GM13976 (cell line): ENCODE results near the gene DNA2.

Experiments used
- DNase-seq: peaks from one replicate; pipeline ENCODE4 v3.0.0; 2012; ENCODE audit warnings: low spot score
- CTCF ChIP-seq: IDR thresholded peaks from 2 replicates; pipeline ENCODE4 v1.5.1; 2012; ENCODE audit warnings: borderline replicate concordance, mild to moderate bottlenecking; ENCODE audit not compliant: insufficient read depth; ENCODE audit errors: extremely low read depth, missing control alignments, control extremely low read depth
- in situ Hi-C: fragments of 300-500 bp; cut with MboI; formaldehyde crosslinking; loops from one replicate; pipeline ENCODE4 v1.12.0; 2022; ENCODE audit warnings: low sequenced_read_pairs, mixed read lengths, inconsistent platforms; ENCODE audit not compliant: unreplicated experiment

Gene DNA2

DNA sequence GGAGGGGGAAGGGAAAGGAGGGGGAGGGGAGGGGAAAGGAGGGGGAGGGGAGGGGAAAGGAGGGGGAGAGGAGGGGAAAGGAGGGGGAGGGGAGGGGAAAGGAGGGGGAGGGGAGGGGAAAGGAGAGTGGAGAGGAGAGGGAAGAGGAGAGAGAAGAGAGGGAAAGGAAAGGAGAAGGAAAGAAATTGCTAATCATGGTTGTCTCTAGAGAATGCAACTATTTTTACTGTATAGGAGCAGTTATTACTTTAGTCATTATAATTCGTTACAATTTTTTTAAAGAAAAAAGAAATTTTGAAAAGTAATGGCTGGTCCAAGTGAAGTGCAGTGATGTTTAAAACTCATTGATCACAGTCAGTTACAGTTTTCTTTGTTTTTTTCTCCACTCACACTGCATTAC lies 31.1 kb upstream of the DNA2 start:
- TF ChIP-seq CTCF = no peak
- DNase-seq = no peak
- in situ Hi-C loops = no loop called here

- in situ Hi-C loops = no loop called here
- no peak for TF ChIP-seq CTCF
These were observed 29.9 kb upstream of the DNA2 start for GRCh38 chr10:68501691-68502090.

GRCh38 chr10:68499544-68499943 lies 27.8 kb upstream of the DNA2 start:
- in situ Hi-C loops = no loop called here
- no peak for DNase-seq
- no peak for TF ChIP-seq CTCF

More at GRCh38 chr10:68501691-68502090, 29.9 kb upstream of the DNA2 start:
- DNase-seq = no peak

DNA sequence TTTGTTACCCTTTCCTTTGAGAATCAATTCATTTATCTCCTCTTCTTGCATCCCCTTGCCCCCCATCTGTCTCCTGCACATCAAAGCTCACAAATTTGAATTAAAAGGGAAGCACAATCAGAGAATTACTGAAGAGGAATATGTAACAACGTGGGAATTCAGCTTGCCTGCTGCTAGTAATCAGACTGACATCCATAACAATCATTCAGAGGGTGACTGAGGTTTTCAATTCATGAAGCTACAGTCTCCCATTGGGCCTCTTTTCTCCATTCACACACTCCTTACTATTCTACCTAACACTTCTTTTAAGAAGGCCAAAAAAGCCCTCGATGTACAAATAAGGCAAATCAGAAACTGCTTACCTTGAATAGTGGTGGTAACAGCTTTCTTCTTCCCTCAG lies 24.3 kb upstream of the DNA2 start:
- DNase-seq = no peak
- in situ Hi-C loops = no loop called here

DNA sequence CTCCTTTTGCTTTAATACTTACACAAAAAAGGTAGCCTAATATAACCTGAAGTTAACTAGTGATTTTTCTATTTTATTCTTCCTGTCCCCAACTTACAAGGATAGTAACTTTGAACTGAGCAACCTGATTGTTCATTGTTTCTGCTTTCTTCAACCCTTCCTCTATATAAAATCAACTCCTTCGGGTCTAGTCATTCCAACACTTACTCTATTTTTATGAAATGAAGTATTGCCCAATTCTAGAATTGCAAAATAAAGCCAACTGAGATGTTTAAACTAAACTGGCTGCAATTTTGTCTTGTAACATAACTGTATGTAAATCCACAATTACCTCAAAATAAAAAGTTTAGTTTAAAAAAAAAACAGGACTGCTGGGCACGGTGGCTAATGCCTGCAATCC lies 20.3 kb upstream of the DNA2 start:
- in situ Hi-C loops = no loop called here

More for the DNA sequence above, 24.3 kb upstream of the DNA2 start:
- TF ChIP-seq CTCF = no peak

DNA sequence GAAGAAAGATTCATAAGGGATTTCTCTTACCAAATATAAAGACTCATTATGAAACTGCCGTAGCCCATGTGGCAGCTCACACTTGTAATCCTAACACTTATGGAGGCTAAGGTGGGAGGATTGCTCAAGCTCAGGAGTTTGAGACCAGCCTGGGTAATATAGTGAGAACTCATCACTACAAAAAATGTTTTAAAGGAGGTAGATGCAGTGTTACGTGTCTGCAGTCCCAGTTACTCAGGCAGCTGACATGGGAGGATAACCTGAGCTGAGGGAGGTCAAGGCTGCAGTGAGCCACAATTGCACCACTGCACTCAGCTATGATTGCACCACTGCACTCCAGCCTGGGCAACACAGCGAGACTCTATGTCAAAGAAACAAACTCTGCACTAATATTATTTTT lies 18.1 kb upstream of the DNA2 start:
- no peak for DNase-seq
- no peak for TF ChIP-seq CTCF
- in situ Hi-C loops = no loop called here

More for the DNA sequence above, 20.3 kb upstream of the DNA2 start:
- TF ChIP-seq CTCF = no peak
- DNase-seq = no peak

- TF ChIP-seq CTCF = no peak
- in situ Hi-C loops = no loop called here
- no peak for DNase-seq
These were observed 2.2 kb upstream of the DNA2 start for GRCh38 chr10:68474021-68474420.
